HG02571 (cell line): ENCODE results near the gene CFAP20.
"Not testable (repeated sequence)": the region's sequence is repeated elsewhere in the genome, so short reads cannot be mapped to it uniquely, and the experiment has no call there.

ENCODE experiments used
- ATAC-seq: cut with Tn5 transposase; IDR thresholded peaks from one replicate; pipeline ENCODE4 v1.9.1; 2021; ENCODE audit warnings: mild to moderate bottlenecking, moderate library complexity; ENCODE audit not compliant: unreplicated experiment

Gene CFAP20

DNA sequence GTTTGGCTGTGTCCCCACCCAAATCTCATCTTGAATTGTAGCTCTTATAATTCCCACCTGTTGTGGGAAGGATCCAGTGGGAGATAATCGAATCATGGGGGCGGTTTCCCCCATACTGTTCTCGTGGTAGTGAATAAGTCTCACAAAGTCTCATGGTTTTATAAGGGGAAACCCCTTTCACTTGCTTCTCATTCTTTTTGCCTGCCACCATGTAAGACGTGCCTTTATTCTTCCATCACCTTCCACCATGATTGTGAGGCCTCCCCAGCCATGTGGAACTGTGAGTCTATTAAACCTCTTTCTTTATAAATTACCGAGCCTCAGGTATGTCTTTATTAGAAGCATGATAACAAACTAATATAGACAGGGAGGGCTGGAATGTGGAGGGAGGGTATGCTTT lies 57.0 kb downstream of the CFAP20 start:
- ATAC-seq = not testable (repeated sequence)

DNA sequence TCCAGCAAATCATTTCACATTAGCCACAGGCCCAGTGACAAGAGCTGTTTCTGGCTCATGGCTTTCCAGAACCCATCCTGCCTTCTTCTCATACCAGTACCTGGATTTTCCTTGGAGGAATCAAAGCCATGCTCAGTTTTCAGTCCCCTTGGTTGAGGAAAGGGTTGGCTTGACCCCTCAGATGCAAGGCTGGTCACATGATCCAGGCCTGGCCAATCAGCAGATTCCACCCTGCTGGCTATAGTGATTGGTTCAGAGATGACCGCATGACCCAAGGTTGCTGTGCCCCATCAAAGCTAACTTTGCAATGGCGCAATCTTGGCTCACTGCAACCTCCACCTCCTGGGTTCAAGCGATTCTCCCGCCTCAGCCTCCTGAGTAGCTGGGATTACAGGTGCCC lies 58.6 kb downstream of the CFAP20 start:
- no peak for ATAC-seq
